ENCODE results near the gene WDR20. TPM values are rescaled to one million over a fixed set of nuclear protein-coding genes. Genes with fewer than 3 reads are reported as not detected.
A peak's percentile ranks its signal among the peaks of the same experiment; 100 is the strongest.

WDR20 gene
- total RNA-seq, 1 donor from 2014 or later = 28.5 TPM

DNA sequence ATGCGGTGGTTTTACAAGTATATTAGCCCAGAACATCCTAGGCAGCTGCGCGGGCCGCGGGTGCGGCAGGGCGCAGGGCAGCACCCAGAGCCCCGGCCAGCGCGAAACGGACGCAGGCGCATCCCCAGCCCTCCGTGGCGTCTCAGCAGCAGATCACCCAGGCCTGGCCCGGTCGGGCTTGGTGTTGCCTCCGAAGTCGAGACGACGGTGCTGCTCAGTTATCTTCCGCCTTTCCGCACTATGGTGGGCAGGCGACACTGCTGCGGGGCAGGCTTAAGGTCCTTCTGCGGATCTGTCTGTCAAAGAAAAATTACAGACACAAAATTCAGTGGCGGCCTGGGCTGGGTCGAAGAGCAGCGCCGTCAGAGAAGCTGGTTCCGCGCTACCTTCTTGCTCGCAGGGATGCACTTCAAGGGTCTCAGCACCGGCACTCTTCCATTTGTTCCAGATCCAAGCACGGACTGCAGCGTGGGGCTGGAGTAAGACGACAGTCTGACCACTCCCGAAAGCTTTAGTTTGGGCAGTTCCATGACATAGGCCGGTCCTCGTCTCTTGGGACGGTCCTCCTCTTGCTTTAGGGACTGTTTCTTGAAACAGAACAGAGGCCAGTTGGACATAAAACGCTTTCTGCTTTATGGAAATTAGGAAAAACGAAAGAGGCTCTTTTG lies 89.5 kb downstream of the WDR20 start:
- H3K4me3 Mint-ChIP-seq (ENCODE audit: unreplicated experiment) = no peak overlapping the region
- no peak for DNase-seq (ENCODE audit: low spot score)
- H3K36me3 Mint-ChIP-seq (ENCODE audit: low read depth, unreplicated experiment) = peaks cover 5% of the 10 kb centered on the region
- peaks cover 4% of the 10 kb centered on the region for H3K27me3 Mint-ChIP-seq (ENCODE audit: unreplicated experiment)
- no peak overlapping the region for H3K27ac Mint-ChIP-seq (ENCODE audit: unreplicated experiment)
- peaks cover 8% of the 10 kb centered on the region for H3K4me1 Mint-ChIP-seq (ENCODE audit: unreplicated experiment)
- TF ChIP-seq, protein P1, sequence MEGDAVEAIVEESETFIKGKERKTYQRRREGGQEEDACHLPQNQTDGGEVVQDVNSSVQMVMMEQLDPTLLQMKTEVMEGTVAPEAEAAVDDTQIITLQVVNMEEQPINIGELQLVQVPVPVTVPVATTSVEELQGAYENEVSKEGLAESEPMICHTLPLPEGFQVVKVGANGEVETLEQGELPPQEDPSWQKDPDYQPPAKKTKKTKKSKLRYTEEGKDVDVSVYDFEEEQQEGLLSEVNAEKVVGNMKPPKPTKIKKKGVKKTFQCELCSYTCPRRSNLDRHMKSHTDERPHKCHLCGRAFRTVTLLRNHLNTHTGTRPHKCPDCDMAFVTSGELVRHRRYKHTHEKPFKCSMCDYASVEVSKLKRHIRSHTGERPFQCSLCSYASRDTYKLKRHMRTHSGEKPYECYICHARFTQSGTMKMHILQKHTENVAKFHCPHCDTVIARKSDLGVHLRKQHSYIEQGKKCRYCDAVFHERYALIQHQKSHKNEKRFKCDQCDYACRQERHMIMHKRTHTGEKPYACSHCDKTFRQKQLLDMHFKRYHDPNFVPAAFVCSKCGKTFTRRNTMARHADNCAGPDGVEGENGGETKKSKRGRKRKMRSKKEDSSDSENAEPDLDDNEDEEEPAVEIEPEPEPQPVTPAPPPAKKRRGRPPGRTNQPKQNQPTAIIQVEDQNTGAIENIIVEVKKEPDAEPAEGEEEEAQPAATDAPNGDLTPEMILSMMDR (IDR thresholded peaks at IDR 0.05; ENCODE audit: unreplicated experiment) = no peak
- no peaks in the 10 kb centered on the region for H3K9me3 Mint-ChIP-seq (ENCODE audit: unreplicated experiment)

DNA sequence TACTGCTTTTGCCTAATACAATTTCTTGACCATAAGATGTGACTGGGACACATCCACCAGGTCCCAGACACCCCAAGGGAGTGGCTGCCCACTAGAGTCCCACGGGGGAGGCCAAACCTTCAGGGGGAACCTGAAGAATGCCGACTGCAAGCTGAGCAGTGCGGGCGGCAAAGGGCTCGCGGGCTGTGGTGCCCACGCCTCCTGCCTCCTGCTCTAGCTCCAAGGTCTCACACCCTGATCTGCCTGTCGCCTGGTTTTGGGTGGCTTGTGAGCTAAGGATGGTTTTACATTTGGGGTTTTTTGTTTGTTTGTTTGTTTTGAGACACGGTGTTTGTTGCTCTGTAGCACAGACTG lies 90.0 kb downstream of the WDR20 start:
- Mint-ChIP-seq H3K4me3 (ENCODE audit: unreplicated experiment) (no peak overlapping the region), H3K36me3 (ENCODE audit: low read depth, unreplicated experiment) (peaks cover 5% of the 10 kb centered on the region), H3K9me3 (ENCODE audit: unreplicated experiment) (no peaks in the 10 kb centered on the region), H3K4me1 (ENCODE audit: unreplicated experiment) (peaks cover 8% of the 10 kb centered on the region), H3K27ac (ENCODE audit: unreplicated experiment) (no peak overlapping the region), H3K27me3 (ENCODE audit: unreplicated experiment) (peaks cover 4% of the 10 kb centered on the region)
- no peak for DNase-seq (ENCODE audit: low spot score)
- TF ChIP-seq, protein P1 (IDR thresholded peaks at IDR 0.05; ENCODE audit: unreplicated experiment) = no peak

DNA sequence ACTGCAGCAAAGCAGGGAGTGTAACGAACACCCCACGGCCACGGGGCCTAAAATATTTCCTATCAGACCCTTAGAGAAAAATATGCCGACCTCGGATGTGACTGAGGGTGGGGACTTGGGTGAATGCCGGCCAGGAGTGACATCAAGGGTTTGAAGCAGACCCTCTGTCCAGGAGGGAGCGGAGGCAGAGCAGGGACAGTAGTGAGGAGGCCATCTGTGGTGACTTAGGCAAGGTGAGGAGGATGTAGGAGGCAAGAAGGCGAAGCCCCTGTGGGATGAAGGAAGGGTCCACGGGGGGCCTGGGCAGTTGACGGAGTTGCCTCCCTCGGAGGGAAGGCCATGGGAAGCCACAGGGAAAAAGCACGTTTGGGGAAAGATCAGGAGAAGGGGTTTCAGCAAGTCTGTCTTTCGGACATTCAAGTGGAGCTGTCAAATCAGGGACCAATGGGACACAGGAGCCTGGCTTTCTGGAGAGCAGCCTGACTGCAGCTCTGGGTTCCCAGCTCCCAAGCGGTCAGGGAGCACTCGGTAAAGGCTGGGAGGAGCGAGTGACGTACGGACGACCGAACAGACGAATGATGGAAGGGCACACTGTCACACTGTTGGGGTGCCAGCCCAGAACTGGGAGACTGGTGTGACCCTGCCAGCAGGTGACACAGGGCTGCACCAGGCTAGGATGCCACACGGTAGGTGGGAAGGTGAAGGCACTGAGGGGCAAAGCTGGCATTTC lies 90.9 kb downstream of the WDR20 start:
- Mint-ChIP-seq H3K36me3 (ENCODE audit: low read depth, unreplicated experiment) (peaks cover 5% of the 10 kb centered on the region), H3K4me3 (ENCODE audit: unreplicated experiment) (peak overlapping the region; percentile 50), H3K9me3 (ENCODE audit: unreplicated experiment) (no peaks in the 10 kb centered on the region), H3K4me1 (ENCODE audit: unreplicated experiment) (peaks cover 6% of the 10 kb centered on the region), H3K27ac (ENCODE audit: unreplicated experiment) (peak overlapping the region; percentile 32), H3K27me3 (ENCODE audit: unreplicated experiment) (peaks cover 4% of the 10 kb centered on the region)
- TF ChIP-seq, protein P1 (IDR thresholded peaks at IDR 0.05; ENCODE audit: unreplicated experiment) = no peak
- DNase-seq (ENCODE audit: low spot score) = no peak

DNA sequence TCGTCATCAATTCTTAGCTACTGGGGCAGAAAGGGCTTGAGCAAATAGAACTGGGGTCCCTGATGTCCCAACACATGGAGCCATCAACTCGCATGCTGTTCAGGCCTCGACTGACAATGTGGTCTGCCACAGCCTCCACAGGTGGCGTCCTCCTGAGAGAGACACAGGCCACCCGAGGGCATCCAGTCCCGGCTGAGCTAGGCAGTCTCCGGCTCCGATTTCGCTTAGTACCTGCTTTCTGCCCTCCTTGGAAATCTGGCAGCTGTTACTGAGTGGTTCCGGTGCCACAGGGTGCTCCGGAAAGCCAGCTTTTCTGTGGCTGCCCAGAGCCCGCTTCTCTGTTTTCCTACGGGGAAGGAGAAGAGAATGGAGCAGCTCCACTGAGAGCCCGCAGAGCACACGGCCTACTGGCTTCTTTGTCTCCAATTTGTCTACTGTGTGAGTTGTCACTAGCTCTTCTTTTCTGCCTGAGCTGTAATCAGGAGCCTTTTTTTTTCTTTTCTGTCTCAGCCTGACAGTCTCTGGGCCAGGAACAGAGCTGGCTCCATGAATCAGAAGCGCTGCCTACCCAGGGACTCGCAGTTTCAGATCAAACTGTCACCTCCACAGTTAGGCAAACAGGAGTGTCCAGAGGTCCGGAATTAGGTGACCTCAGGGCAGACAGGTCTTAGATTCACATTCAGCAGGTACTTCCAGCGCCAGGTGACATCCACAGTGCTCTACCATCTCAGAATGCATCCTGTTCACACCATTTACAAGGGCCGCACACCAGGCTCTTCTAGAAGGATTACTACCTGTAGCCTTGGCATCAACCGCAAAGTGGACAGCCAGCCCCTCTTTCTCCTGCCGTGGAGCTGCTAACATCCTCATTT lies 92.0 kb downstream of the WDR20 start:
- TF ChIP-seq, protein P1 (IDR thresholded peaks at IDR 0.05; ENCODE audit: unreplicated experiment) = no peak
- Mint-ChIP-seq H3K9me3 (ENCODE audit: unreplicated experiment) (no peaks in the 10 kb centered on the region), H3K4me3 (ENCODE audit: unreplicated experiment) (no peak overlapping the region), H3K36me3 (ENCODE audit: low read depth, unreplicated experiment) (peaks cover 5% of the 10 kb centered on the region), H3K27me3 (ENCODE audit: unreplicated experiment) (peaks cover 4% of the 10 kb centered on the region), H3K4me1 (ENCODE audit: unreplicated experiment) (no peaks in the 10 kb centered on the region), H3K27ac (ENCODE audit: unreplicated experiment) (no peak overlapping the region)
- DNase-seq (ENCODE audit: low spot score) = no peak

All from endothelial cell (in vitro differentiated cells).